Hematopoietic multipotent progenitor cell treated with erythropoietin and hydrocortisone succinate and interleukin-3 and kit ligand, for 15 days (in vitro differentiated cells): ENCODE results near the gene SUSD2.

Experiments used
- DNase-seq: peaks from one replicate; pipeline ENCODE4 v3.0.0-alpha.2; 2015; ENCODE audit warnings: low spot score

SUSD2 gene

DNA sequence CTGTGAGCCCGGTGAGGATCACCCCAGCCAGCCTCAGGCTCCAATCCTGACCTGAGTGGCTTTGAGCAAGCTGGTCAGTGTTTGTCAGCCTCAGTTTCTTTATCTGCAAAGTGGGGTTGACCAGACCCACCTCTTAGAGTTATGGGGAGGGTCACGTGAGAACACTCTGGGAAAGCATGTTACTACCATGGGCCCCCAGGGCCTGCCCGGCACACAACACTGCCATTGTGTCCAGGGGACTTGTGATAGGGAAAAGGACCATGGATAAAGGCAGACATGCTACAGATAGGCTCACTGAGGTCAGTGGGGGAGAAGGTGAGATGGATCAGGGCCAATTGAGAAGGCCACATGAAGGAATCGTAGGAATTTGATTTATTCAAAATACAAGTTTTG, 32.1 kb upstream of the SUSD2 start:
- DNase-seq = no peak

GRCh38 chr22:24153353-24153752, 27.9 kb upstream of the SUSD2 start:
- no peak for DNase-seq

DNA sequence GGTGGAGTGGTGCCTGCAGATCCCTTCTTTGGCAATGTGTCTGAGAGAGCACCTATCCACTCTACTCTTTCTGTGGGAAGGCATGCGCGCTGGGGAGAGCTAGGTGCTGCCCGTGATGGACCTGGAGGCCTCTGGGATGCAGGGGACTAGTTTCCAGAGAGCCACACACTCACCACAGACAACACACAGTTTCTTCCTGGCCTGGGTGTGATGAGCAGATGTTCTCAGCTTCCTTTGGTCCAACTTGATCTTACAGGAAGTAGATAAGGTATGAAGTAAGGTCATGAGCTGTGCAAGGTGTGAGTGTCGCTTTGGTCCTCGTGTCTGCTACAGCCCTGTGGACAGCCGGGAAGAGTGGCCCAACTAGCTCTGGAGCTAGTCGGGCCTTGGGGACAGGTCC, 27.3 kb upstream of the SUSD2 start:
- no peak for DNase-seq

DNA sequence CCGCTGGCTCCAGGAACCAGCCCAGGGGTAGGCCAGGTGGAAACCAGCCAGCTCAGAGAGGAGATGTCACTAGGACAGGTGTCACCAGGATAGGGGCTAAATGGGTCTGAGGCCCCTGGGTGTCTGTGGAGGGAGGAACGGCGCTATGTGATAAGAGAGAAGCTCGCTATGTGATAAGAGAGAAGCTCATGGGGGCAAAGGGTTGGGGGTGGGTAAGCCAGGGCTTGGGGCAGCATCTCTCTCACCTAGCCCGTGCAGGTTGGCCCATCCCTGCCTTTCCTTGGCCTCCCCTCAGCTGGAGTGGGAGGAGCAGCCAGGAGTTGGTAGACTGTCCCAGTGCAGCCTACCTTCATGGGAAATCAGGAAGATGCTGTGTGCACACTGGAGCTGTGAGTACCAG, 26.5 kb upstream of the SUSD2 start:
- no peak for DNase-seq

GRCh38 chr22:24155627-24156140, 25.6 kb upstream of the SUSD2 start:
- peak; percentile 32 for DNase-seq

GRCh38 chr22:24156141-24156912, 25.0 kb upstream of the SUSD2 start:
- DNase-seq = peak; percentile 34

DNA sequence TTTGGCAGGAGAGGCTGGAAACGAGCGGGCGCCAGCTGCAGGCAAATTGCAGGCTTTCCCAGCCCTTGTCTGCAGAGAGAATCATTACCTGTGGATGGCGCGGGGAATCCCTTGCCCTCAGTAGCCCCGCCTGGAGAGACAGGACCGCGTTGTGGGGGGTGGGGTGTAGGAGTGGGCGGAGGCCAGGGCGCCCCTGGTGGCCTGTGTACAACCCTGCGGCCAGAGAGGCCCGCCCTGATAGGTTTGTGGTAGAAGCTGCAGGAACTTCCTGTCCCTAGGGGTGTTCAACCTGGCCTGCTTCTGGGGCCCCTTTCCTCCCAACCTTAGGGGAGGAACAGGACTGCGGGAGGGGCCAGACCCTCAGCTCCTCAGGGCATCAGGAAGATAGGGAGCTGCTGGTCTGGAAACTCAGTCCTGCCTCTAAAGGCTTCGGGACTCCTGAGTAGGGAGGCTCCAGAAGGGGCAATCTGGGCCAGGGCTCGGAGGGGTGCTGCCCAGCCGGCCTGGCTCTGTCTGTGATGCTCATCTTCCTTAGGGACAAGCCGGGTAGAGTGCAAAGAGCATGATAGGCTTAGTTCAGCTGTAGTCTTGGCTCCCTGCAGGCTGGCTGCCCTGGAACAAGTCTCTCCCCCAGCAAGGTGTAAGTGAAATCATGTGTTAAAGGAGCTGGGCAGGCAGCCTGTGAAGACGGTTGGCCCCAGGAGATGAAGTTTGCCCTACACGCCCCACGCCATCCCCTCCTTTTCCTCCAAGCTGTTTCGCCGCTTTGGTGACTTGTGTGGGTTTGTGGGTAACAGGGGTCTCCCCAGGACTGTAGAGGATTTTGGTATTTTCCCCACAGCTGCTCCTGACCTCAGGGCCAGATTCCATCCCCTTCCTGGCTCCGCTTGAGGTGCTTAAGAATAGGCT, 24.1 kb upstream of the SUSD2 start:
- DNase-seq = peak; percentile 62

GRCh38 chr22:24157822-24158135, 23.5 kb upstream of the SUSD2 start:
- DNase-seq = no peak

DNA sequence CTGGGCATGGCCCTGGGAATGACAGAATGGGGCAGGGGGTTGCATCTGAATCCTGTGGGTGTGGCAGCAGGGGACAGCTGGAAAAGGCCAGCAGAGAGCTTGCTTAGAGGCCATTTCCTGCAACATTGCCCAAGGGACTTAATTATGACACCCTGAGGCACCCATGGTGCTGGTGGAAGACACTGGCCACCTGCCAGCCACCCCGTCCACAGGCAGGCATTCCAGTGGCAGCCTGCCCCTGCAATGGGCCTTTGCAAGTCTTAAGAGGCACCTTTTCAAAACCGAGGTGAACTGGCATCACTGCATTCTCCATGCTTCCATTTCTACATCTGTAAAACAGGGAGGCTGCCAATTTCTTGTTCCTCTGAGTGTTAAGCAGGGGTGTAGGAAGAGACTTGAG, 21.6 kb upstream of the SUSD2 start:
- DNase-seq = no peak

DNA sequence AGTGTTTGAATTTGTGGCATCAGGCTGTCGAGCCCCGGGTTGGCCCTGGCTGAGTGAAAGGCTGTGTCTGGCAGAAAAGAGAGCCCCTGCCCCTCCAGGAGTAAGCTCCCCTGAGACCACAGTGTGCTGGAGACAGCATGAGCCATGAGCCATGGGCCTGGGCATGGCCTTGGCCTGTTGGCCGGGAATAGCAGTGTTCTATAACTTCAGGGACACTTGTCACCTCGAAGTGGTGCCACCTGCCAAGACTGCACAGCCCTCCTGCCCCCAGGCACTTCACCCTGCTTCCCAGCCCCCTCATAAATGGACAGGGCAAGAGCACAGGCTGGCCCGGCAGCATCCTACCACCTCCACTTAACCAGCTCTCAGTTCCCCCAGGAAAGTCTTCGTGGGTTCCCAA, 20.7 kb upstream of the SUSD2 start:
- no peak for DNase-seq

DNA sequence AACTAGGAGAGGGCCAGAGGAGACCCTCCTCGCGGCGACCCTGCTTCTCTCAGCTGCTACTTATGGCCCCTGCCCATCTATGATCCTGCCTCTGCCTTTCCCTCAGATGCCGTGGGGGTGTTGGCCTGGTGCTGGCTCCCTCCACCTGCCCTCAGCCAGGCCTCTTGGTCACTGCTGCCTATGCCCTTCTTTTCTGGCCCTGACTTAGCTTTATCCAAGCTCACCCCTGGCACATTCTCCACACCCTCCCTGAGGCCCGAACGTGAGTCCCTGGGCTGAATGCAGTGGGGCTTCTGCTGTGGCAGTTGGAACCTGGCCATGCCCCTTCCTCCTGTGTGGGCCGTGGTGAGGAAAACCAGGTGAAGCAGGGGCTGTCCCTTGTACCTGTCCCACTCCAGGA, 19.8 kb upstream of the SUSD2 start:
- no peak for DNase-seq

- DNase-seq = no peak
Measured at GRCh38 chr22:24161909-24162308, 19.4 kb upstream of the SUSD2 start.

DNA sequence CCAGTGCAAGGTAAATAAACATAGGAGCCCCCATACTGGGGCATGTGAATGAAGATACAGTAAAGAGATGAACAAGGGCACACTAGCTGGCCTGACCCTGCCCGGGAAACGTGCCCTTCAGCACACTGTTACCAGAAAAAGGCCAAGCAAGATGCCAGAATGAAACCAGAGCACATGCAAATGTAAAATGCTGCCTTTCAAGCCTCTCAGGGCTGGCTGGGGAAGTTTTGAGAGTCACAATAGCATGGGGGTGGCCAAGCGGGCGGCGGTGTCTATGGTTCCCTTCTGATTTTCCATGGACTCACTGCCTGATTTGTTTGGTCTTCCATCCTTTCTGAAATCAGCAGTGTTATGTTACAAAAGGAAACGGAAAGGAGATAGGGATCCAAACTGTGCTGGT, 18.9 kb upstream of the SUSD2 start:
- DNase-seq = no peak

GRCh38 chr22:24164243-24164642, 17.0 kb upstream of the SUSD2 start:
- DNase-seq = no peak

DNA sequence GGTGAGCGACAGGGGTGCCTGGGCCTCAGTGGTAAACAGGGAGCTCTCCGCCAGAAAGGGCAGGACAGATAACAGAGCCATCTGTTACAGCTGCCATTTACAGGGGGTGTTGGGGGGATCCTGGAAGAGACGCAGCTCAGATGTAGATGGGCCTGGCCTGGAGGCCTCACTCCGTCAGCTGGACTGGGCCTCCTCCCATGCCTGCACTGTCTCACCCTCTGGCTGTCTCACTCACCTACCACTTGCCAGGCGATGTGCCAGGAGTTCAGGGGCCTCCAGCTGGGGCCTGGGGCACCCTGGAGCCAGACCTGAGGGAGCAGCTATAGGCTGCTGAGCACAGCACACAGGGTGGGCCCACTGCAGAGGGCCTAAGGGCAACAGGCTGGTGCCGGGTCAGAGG, 16.3 kb upstream of the SUSD2 start:
- DNase-seq = no peak

- DNase-seq = no peak
Measured at GRCh38 chr22:24165673-24166072, 15.6 kb upstream of the SUSD2 start.

- no peak for DNase-seq
Measured at GRCh38 chr22:24166811-24167210, 14.5 kb upstream of the SUSD2 start.

DNA sequence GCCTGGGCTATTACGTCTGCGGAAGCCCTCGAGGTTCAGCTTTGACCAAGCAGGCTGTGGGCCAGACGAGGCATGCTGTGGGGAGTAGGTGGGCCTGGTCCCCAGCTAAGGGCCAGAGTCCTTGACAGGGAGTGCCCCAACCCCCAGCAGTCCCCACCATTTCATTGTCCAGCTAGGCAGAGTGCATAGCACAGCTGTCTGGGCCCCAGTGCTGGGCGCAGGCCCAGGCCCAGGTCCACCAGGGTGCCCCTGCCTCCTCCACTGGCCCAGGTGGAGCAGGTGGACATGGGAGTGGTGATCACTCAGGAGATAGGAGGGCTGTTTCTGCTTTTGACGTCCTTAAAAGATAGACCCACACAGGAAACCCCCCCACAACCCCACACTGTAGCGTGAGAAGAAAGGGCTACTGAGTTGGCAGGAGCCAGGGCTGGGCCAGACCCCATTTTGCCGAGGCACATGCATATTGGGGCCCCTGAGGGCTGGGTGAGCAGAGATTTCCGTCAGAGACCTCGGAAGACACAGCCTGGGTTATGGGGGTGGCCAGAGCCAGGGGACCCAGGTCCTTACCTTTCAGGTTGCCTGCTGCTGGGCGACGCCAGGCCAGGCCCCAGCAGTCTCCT, 11.7 kb upstream of the SUSD2 start:
- DNase-seq = no peak

DNA sequence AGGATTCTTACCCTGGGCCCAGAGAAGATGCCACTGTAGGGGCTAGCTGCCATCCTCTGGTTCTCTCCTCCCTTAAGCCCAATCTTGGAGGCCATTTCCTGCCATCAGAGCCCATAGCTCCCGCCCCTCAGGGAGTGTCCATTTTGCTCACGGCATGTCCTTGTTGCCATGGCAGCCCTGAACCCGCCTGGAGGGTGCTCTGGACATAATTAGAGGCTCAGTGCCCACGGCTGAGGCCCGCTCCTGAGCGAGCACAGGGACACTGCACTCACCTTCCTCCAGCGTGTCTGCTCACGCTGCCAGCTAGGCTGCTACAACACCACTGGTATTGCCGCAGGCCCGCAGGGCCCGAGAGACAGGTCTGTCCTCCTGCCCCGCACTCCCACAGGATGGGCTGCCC, 11.1 kb upstream of the SUSD2 start:
- no peak for DNase-seq

DNA sequence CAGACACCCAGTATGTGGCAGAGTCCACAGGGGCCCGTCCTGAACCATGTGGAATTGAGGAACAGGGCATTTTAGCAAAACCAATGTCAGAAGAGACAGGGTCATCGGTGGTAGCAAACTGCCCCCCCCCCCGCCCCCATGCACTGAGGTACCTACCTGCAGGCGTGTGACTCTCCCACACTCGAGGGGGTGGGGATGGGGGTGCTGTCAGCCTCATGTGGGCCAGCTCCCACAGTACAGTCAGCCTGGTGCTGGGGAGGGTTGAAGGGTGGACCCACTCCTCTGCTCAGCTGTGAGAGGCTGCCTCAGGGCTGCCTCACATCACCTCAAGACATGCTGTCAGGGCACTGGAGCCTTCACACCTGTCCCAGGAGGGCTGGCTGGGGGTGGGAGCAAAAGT, 10.7 kb upstream of the SUSD2 start:
- no peak for DNase-seq

GRCh38 chr22:24171822-24172221, 9.5 kb upstream of the SUSD2 start:
- no peak for DNase-seq

DNA sequence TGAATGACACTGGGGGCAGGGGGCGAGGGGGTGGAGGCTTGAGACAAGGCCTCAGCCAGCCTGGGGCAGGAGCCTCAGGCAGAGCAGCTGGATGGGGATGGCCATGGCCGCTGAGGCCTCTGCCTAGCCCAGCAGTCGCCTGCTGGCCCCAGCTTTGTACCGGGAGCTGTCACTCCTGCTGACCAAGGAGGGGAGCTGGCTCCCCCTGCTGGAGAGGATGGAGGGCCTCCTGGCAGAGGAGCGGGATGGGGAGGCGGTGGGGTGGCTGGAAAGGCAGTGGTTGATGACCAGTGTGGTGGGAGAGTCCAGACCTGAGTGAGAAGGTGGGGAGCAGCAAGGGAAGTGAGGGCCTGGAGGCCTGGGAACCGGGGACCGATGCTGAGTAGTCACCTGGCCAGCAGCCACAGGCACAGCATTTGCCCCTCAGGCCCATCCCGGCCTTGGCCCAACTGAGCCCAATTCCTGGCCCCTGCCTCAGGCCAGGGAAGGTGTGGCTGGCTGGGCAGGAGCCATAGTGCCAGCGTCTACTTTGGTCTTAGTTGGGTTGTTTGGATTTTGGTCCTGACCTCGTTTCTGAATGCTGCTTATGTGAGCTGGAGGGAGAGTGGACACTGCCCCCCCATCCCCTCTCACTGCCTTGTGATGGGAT, 6.0 kb upstream of the SUSD2 start:
- DNase-seq = peak; percentile 57
